Hematopoietic multipotent progenitor cell treated with erythropoietin and hydrocortisone succinate and interleukin-3 and kit ligand, for 4 days (in vitro differentiated cells): ENCODE data around the gene TBC1D13.
A peak's percentile ranks its signal among the peaks of the same experiment; 100 is the strongest.
"Not testable (repeated sequence)": the region's sequence is repeated elsewhere in the genome, so short reads cannot be mapped to it uniquely, and the experiment has no call there.

ENCODE experiments used
- DNase-seq: peaks from one replicate; pipeline ENCODE4 v3.0.0-alpha.2; 2015

The TBC1D13 gene

GRCh38 chr9:128785427-128785826 is 1.6 kb upstream of the TBC1D13 start:
- DNase-seq, result no peak

- peak; percentile 31 for DNase-seq
Observed at GRCh38 chr9:128787659-128788058, 606 bp downstream of the TBC1D13 start.

GRCh38 chr9:128788445-128788844 is 1.4 kb downstream of the TBC1D13 start:
- DNase-seq, result no peak

GRCh38 chr9:128790536-128790935 is 3.5 kb downstream of the TBC1D13 start:
- DNase-seq, result no peak

GRCh38 chr9:128792134-128792533 is 5.1 kb downstream of the TBC1D13 start:
- DNase-seq, result no peak

GRCh38 chr9:128792978-128793686 is 6.1 kb downstream of the TBC1D13 start:
- no peak for DNase-seq

GRCh38 chr9:128794961-128795360 is 7.9 kb downstream of the TBC1D13 start:
- DNase-seq, result not testable (repeated sequence)

- peak; percentile 53 for DNase-seq
Observed at GRCh38 chr9:128798896-128799295, 11.8 kb downstream of the TBC1D13 start.

GRCh38 chr9:128800061-128800460 is 13.0 kb downstream of the TBC1D13 start:
- no peak for DNase-seq

GRCh38 chr9:128802482-128802881 is 15.4 kb downstream of the TBC1D13 start:
- DNase-seq, result no peak

- no peak for DNase-seq
Observed at GRCh38 chr9:128805661-128806060, 18.6 kb downstream of the TBC1D13 start.

- no peak for DNase-seq
Observed at GRCh38 chr9:128807827-128808226, 20.8 kb downstream of the TBC1D13 start.

GRCh38 chr9:128808543-128808942 is 21.5 kb downstream of the TBC1D13 start:
- no peak for DNase-seq

- DNase-seq, result no peak
Observed at GRCh38 chr9:128809036-128809599, 22.1 kb downstream of the TBC1D13 start.

- no peak for DNase-seq
Observed at GRCh38 chr9:128809831-128810230, 22.8 kb downstream of the TBC1D13 start.

GRCh38 chr9:128810873-128811272 is 23.8 kb downstream of the TBC1D13 start:
- no peak for DNase-seq

- DNase-seq, result peak; percentile 99
Observed at GRCh38 chr9:128818099-128818838, 31.2 kb downstream of the TBC1D13 start, which contains the start of gene ENDOG. Gene ENDOG, plus strand, starts transcription at chr9:128818500. Its CDS starts 185 bp downstream, at chr9:128818685.

GRCh38 chr9:128818839-128819715 is 32.0 kb downstream of the TBC1D13 start:
- peak; percentile 74 for DNase-seq

GRCh38 chr9:128819716-128820664 is 32.9 kb downstream of the TBC1D13 start:
- peak; percentile 45 for DNase-seq

GRCh38 chr9:128820665-128821583 is 33.9 kb downstream of the TBC1D13 start:
- DNase-seq, result no peak
